Stimulated activated CD8-positive, alpha-beta memory T cell treated with anti-CD3 and anti-CD28 coated beads, Interleukin-15, amount 100 ng/mL, for 48 hours (primary cell): Measurements from ENCODE around the gene CNTNAP2.

Source experiments
- DNase-seq, 2 donors: peaks; one replicate each; pipeline ENCODE4 v3.0.0-alpha.2; 2020; ENCODE audit warnings: low read depth in 2 of 2

The CNTNAP2 gene

GRCh38 chr7:147483634-147484292 lies 1367.2 kb downstream of the CNTNAP2 start:
- DNase-seq, result no peak

GRCh38 chr7:147485660-147486210 lies 1369.1 kb downstream of the CNTNAP2 start:
- DNase-seq, result no peak

- no peak for DNase-seq
Measured at GRCh38 chr7:147492606-147493005, 1376.0 kb downstream of the CNTNAP2 start.

- DNase-seq, result no peak
Measured at GRCh38 chr7:147496209-147496608, 1379.6 kb downstream of the CNTNAP2 start.

GRCh38 chr7:147497246-147497645 lies 1380.6 kb downstream of the CNTNAP2 start:
- no peak for DNase-seq

- DNase-seq, result no peak
Measured at GRCh38 chr7:147498081-147498480, 1381.5 kb downstream of the CNTNAP2 start.

GRCh38 chr7:147509035-147509501 lies 1392.5 kb downstream of the CNTNAP2 start:
- no peak for DNase-seq

- DNase-seq, result no peak
Measured at GRCh38 chr7:147509541-147510200, 1393.1 kb downstream of the CNTNAP2 start.

- DNase-seq, result no peak
Measured at GRCh38 chr7:147510201-147510542, 1393.6 kb downstream of the CNTNAP2 start.

- no peak for DNase-seq
Measured at GRCh38 chr7:147510923-147511322, 1394.3 kb downstream of the CNTNAP2 start.

GRCh38 chr7:147513451-147513850 lies 1396.8 kb downstream of the CNTNAP2 start:
- no peak for DNase-seq

GRCh38 chr7:147516391-147516790 lies 1399.8 kb downstream of the CNTNAP2 start:
- no peak for DNase-seq

GRCh38 chr7:147519062-147519461 lies 1402.5 kb downstream of the CNTNAP2 start:
- DNase-seq, result no peak

- no peak for DNase-seq
Measured at GRCh38 chr7:147523056-147523455, 1406.5 kb downstream of the CNTNAP2 start.

GRCh38 chr7:147524726-147525250 lies 1408.2 kb downstream of the CNTNAP2 start:
- DNase-seq, result no peak

- no peak for DNase-seq
Measured at GRCh38 chr7:147525325-147525724, 1408.7 kb downstream of the CNTNAP2 start.

- no peak for DNase-seq
Measured at GRCh38 chr7:147535701-147536111, 1419.1 kb downstream of the CNTNAP2 start.

- DNase-seq, result no peak
Measured at GRCh38 chr7:147539685-147540084, 1423.1 kb downstream of the CNTNAP2 start.

GRCh38 chr7:147540743-147541142 lies 1424.1 kb downstream of the CNTNAP2 start:
- DNase-seq, result no peak

GRCh38 chr7:147541261-147541660 lies 1424.7 kb downstream of the CNTNAP2 start:
- DNase-seq, result no peak

- no peak for DNase-seq
Measured at GRCh38 chr7:147547252-147547897, 1430.8 kb downstream of the CNTNAP2 start.

- DNase-seq, result no peak
Measured at GRCh38 chr7:147556317-147556716, 1439.7 kb downstream of the CNTNAP2 start.
